GM12874 (cell line): Measurements from ENCODE around the gene CTLA4.

Experiments
- TF ChIP-seq, protein P1 (sequence below): IDR thresholded peaks from 2 replicates; pipeline ENCODE4 v1.5.1; 2011; ENCODE audit warnings: low read depth, mild to moderate bottlenecking, control low read depth, low read length, moderate library complexity; ENCODE audit not compliant: insufficient read depth

CTLA4 gene

GRCh38 chr2:203824603-203825002 lies 43.0 kb upstream of the CTLA4 start:
- TF ChIP-seq, protein P1, sequence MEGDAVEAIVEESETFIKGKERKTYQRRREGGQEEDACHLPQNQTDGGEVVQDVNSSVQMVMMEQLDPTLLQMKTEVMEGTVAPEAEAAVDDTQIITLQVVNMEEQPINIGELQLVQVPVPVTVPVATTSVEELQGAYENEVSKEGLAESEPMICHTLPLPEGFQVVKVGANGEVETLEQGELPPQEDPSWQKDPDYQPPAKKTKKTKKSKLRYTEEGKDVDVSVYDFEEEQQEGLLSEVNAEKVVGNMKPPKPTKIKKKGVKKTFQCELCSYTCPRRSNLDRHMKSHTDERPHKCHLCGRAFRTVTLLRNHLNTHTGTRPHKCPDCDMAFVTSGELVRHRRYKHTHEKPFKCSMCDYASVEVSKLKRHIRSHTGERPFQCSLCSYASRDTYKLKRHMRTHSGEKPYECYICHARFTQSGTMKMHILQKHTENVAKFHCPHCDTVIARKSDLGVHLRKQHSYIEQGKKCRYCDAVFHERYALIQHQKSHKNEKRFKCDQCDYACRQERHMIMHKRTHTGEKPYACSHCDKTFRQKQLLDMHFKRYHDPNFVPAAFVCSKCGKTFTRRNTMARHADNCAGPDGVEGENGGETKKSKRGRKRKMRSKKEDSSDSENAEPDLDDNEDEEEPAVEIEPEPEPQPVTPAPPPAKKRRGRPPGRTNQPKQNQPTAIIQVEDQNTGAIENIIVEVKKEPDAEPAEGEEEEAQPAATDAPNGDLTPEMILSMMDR, result no peak

DNA sequence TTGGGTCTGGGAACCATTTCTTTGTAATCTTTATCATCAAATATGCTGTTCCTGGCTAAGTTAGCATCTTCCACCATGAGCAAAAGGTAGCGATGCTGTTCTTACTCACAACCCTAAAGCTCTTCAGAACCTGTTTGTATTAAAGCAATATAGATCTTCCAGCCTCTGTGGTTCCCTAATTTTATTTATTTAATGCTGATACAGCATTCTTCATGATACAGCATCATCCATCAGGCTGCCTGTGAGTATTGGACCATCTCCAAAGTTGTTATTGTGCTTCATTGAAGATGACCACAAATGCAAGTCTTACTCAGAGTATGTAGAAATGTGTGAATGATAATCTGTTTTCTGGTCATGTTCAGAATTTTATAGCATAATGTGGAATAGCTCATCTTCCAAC lies 40.9 kb upstream of the CTLA4 start:
- TF ChIP-seq, protein P1, result no peak

GRCh38 chr2:203830304-203831055 lies 37.1 kb upstream of the CTLA4 start:
- TF ChIP-seq, protein P1, result no peak

DNA sequence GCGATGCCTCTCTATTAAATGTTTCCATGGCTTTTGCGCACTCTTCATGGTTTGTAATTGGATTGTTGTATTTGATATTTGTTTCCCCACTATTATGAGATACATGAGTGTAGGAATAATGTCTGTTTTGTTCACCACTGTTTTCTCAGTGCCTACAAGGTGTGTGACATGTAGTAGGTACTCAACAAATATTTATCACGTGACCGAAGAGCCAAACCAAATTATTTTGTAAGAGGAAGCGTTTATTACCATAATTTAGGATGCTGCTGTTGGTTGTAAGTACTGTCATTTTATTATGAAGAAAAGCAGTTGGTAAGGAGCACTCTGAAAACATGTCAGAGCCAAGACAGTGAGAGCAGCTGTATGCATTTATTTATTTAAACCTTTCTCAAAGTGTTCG lies 32.2 kb upstream of the CTLA4 start:
- TF ChIP-seq, protein P1, result no peak

GRCh38 chr2:203835892-203836800 lies 31.4 kb upstream of the CTLA4 start:
- TF ChIP-seq, protein P1, result no peak

GRCh38 chr2:203840655-203841205 lies 26.8 kb upstream of the CTLA4 start:
- TF ChIP-seq, protein P1, result no peak

DNA sequence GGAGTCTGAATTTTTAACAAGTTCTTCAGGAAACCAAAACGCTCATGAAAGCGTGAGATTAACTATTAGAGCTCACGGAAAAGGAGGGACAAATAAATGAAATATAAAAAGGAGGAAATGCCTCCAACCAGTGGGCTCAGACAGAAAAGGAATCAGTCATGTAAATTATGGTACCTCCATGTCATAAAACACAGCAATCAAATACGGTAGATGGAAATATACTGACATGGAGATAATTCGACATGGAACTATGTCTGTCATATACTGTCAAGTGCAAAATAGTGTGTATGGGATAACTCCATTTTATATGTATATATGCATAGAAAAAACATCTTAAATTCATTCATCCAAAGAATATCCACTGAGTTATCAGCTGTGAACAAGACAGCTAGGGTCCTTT lies 25.9 kb upstream of the CTLA4 start:
- TF ChIP-seq, protein P1, result no peak
